ENCODE data around the gene TNFRSF13B.

Gene TNFRSF13B

GRCh38 chr17:16971458-16972338, at the start of gene TNFRSF13B:
TSS of gene TNFRSF13B (minus strand) at chr17:16972118. CDS start at chr17:16972075, 43 bp downstream.
- Histone ChIP-seq H3K4me3 (IDR thresholded peaks at IDR 0.05; ENCODE audit: insufficient read depth, low read depth, low read length) (no peak within 1 kb of the TSS), H3K4me2 (peak within 1 kb of the TSS; percentile 94), H3K36me3 (ENCODE audit: insufficient read depth) (no peaks in the 10 kb centered on the region), H2AFZ (ENCODE audit: low read depth) (no peak within 1 kb of the TSS), H3K9ac (peak within 1 kb of the TSS; percentile 76), H3K27me3 (ENCODE audit: insufficient read depth, low read depth) (no peaks in the 10 kb centered on the region), H3K79me2 (ENCODE audit: insufficient read depth, low read depth) (peaks cover 37% of the 10 kb centered on the region), H3K27ac (peak within 1 kb of the TSS; percentile 92), H3K4me1 (ENCODE audit: low read depth, poor library complexity, severe bottlenecking) (peaks cover 73% of the 10 kb centered on the region), H4K20me1 (ENCODE audit: insufficient read depth) (no peaks in the 10 kb centered on the region)
- no peak for TF ChIP-seq CTCF (conservative IDR thresholded peaks at IDR 0.05; ENCODE audit: low read depth, low read length)

GRCh38 chr17:17021194-17021863, 49.4 kb upstream of the TNFRSF13B start:
- H3K9ac ChIP-seq = no peak overlapping the region
- no peak for TF ChIP-seq CTCF (conservative IDR thresholded peaks at IDR 0.05; ENCODE audit: low read depth, low read length)
- no peaks in the 10 kb centered on the region for H4K20me1 ChIP-seq (ENCODE audit: insufficient read depth)
- H3K36me3 ChIP-seq (ENCODE audit: insufficient read depth) = no peaks in the 10 kb centered on the region
- no peak overlapping the region for H3K4me3 ChIP-seq (IDR thresholded peaks at IDR 0.05; ENCODE audit: insufficient read depth, low read depth, low read length)
- H3K27me3 ChIP-seq (ENCODE audit: insufficient read depth, low read depth) = no peaks in the 10 kb centered on the region
- no peaks in the 10 kb centered on the region for H3K4me1 ChIP-seq (ENCODE audit: low read depth, poor library complexity, severe bottlenecking)
- H3K4me2 ChIP-seq = no peak overlapping the region
- no peaks in the 10 kb centered on the region for H3K79me2 ChIP-seq (ENCODE audit: insufficient read depth, low read depth)
- no peak overlapping the region for H3K27ac ChIP-seq
- no peak overlapping the region for H2AFZ ChIP-seq (ENCODE audit: low read depth)

GRCh38 chr17:17020821-17021193, 48.9 kb upstream of the TNFRSF13B start:
- H3K4me2 ChIP-seq = no peak overlapping the region

GRCh38 chr17:17019891-17020456, 48.1 kb upstream of the TNFRSF13B start:
- Histone ChIP-seq H3K27ac (no peak overlapping the region), H4K20me1 (ENCODE audit: insufficient read depth) (no peaks in the 10 kb centered on the region), H3K4me3 (IDR thresholded peaks at IDR 0.05; ENCODE audit: insufficient read depth, low read depth, low read length) (no peak overlapping the region), H3K79me2 (ENCODE audit: insufficient read depth, low read depth) (no peaks in the 10 kb centered on the region), H3K4me1 (ENCODE audit: low read depth, poor library complexity, severe bottlenecking) (no peaks in the 10 kb centered on the region), H3K27me3 (ENCODE audit: insufficient read depth, low read depth) (no peaks in the 10 kb centered on the region), H3K9ac (no peak overlapping the region), H3K4me2 (no peak overlapping the region), H3K36me3 (ENCODE audit: insufficient read depth) (no peaks in the 10 kb centered on the region), H2AFZ (ENCODE audit: low read depth) (no peak overlapping the region)
- TF ChIP-seq CTCF (conservative IDR thresholded peaks at IDR 0.05; ENCODE audit: low read depth, low read length) = no peak

More at GRCh38 chr17:17020821-17021193, 48.9 kb upstream of the TNFRSF13B start:
- Histone ChIP-seq H3K4me1 (ENCODE audit: low read depth, poor library complexity, severe bottlenecking) (no peaks in the 10 kb centered on the region), H3K79me2 (ENCODE audit: insufficient read depth, low read depth) (no peaks in the 10 kb centered on the region), H3K4me3 (IDR thresholded peaks at IDR 0.05; ENCODE audit: insufficient read depth, low read depth, low read length) (no peak overlapping the region), H3K27ac (no peak overlapping the region), H3K9ac (no peak overlapping the region), H2AFZ (ENCODE audit: low read depth) (no peak overlapping the region), H3K27me3 (ENCODE audit: insufficient read depth, low read depth) (no peaks in the 10 kb centered on the region), H3K36me3 (ENCODE audit: insufficient read depth) (no peaks in the 10 kb centered on the region), H4K20me1 (ENCODE audit: insufficient read depth) (no peaks in the 10 kb centered on the region)
- no peak for TF ChIP-seq CTCF (conservative IDR thresholded peaks at IDR 0.05; ENCODE audit: low read depth, low read length)
